Astrocyte (in vitro differentiated cells and primary cell): ENCODE measurements around the gene KRIT1. TPM values are rescaled to one million over a fixed set of nuclear protein-coding genes. Genes with fewer than 3 reads are reported as not detected.

ENCODE experiments used
- DNase-seq: peaks from one replicate; pipeline ENCODE4 v3.0.0-alpha.2; 2010; ENCODE audit warnings: low read depth
- FAIRE-seq: peaks from 2 replicates; lab custom pipeline; 2011; peaks lifted over from hg19 to GRCh38; lab: Jason Lieb, UNC
- H2AFZ ChIP-seq: 2 replicates; pipeline ENCODE4 v1.6.0; 2012; ENCODE audit warnings: low read depth, low read length, inconsistent platforms
- H3K27ac ChIP-seq: 2 replicates; pipeline ENCODE4 v1.5.1; 2011; ENCODE audit warnings: low read depth, low read length, inconsistent platforms
- H3K27me3 ChIP-seq: 2 replicates; pipeline ENCODE4 v1.6.0; 2011; ENCODE audit warnings: low read length, inconsistent platforms; ENCODE audit not compliant: insufficient read depth
- H3K36me3 ChIP-seq: 2 replicates; pipeline ENCODE4 v1.5.1; 2011; ENCODE audit warnings: low read length, inconsistent platforms; ENCODE audit not compliant: insufficient read depth
- H3K4me1 ChIP-seq: 2 replicates; pipeline ENCODE4 v1.5.1; 2011; ENCODE audit warnings: low read length, inconsistent platforms; ENCODE audit not compliant: insufficient read depth
- H3K4me2 ChIP-seq: 2 replicates; pipeline ENCODE4 v1.6.0; 2012; ENCODE audit warnings: low read length, inconsistent platforms
- H3K4me3 ChIP-seq: 2 replicates; pipeline ENCODE4 v1.5.1; 2011; ENCODE audit warnings: low read depth, mild to moderate bottlenecking, low read length, inconsistent platforms; ENCODE audit not compliant: insufficient read depth
- H3K79me2 ChIP-seq: 2 replicates; pipeline ENCODE4 v1.6.0; 2012; ENCODE audit warnings: mild to moderate bottlenecking, low read length, inconsistent platforms; ENCODE audit not compliant: insufficient read depth
- H3K9ac ChIP-seq: 2 replicates; pipeline ENCODE4 v1.6.0; 2012; ENCODE audit warnings: mild to moderate bottlenecking, low read length, inconsistent platforms
- H3K9me3 ChIP-seq: 2 replicates; pipeline ENCODE4 v1.5.1; 2012; ENCODE audit warnings: low read depth, mild to moderate bottlenecking, low read length, inconsistent platforms; ENCODE audit not compliant: insufficient read depth
- H4K20me1 ChIP-seq: 2 replicates; pipeline ENCODE4 v1.6.0; 2012; ENCODE audit warnings: low read length, inconsistent platforms; ENCODE audit not compliant: insufficient read depth
- H3K27ac Mint-ChIP-seq: one replicate; pipeline ENCODE4 v1.8.0; 2021; ENCODE audit warnings: mild to moderate bottlenecking, mixed read lengths; ENCODE audit not compliant: unreplicated experiment
- H3K27me3 Mint-ChIP-seq: one replicate; pipeline ENCODE4 v1.8.0; 2021; ENCODE audit warnings: low read depth, mixed read lengths; ENCODE audit not compliant: unreplicated experiment
- H3K36me3 Mint-ChIP-seq: one replicate; pipeline ENCODE4 v1.8.0; 2021; ENCODE audit warnings: low read depth, mixed read lengths; ENCODE audit not compliant: unreplicated experiment
- H3K4me1 Mint-ChIP-seq: one replicate; pipeline ENCODE4 v1.8.0; 2021; ENCODE audit warnings: low read depth, mixed read lengths; ENCODE audit not compliant: unreplicated experiment
- H3K4me3 Mint-ChIP-seq: one replicate; pipeline ENCODE4 v1.8.0; 2021; ENCODE audit warnings: mild to moderate bottlenecking, moderate library complexity, mixed read lengths; ENCODE audit not compliant: unreplicated experiment
- H3K9me3 Mint-ChIP-seq: one replicate; pipeline ENCODE4 v1.8.0; 2021; ENCODE audit warnings: mild to moderate bottlenecking, mixed read lengths; ENCODE audit not compliant: unreplicated experiment
- CTCF ChIP-seq: IDR thresholded peaks from 2 replicates; pipeline ENCODE4 v1.5.1; 2011; ENCODE audit warnings: low read depth, mild to moderate bottlenecking, inconsistent platforms, low read length, moderate library complexity; ENCODE audit not compliant: insufficient read depth
- EZH2 ChIP-seq: IDR thresholded peaks from 2 replicates; pipeline ENCODE4 v1.6.1; 2012; ENCODE audit warnings: mild to moderate bottlenecking, low read length, inconsistent platforms; ENCODE audit not compliant: insufficient read depth
- total RNA-seq: library from RNA; stranded (reverse); gene quantifications from 2 replicates; pipeline ENCODE4 v1.2.1, GENCODE V29; 2021

Gene KRIT1
- total RNA-seq, 1 donor from 2014 or later = 33.9 TPM

- H3K4me3 Mint-ChIP-seq = no peak overlapping the region
- H3K79me2 ChIP-seq = peaks cover 96% of the 10 kb centered on the region
- H3K36me3 Mint-ChIP-seq = peaks cover 2% of the 10 kb centered on the region
- H3K27ac Mint-ChIP-seq = no peak overlapping the region
- H3K36me3 ChIP-seq = no peaks in the 10 kb centered on the region
- no peaks in the 10 kb centered on the region for H3K9me3 ChIP-seq
- FAIRE-seq = no peak
- no peaks in the 10 kb centered on the region for H3K27me3 Mint-ChIP-seq
- no peaks in the 10 kb centered on the region for H3K27me3 ChIP-seq
- H3K4me3 ChIP-seq = no peak overlapping the region
- no peak overlapping the region for H3K4me2 ChIP-seq
- no peak for TF ChIP-seq EZH2
- no peak for TF ChIP-seq CTCF
- no peak for DNase-seq
- no peak overlapping the region for H3K27ac ChIP-seq
- H3K9me3 Mint-ChIP-seq = no peaks in the 10 kb centered on the region
- H4K20me1 ChIP-seq = peaks cover 70% of the 10 kb centered on the region
- no peak overlapping the region for H2AFZ ChIP-seq
- H3K9ac ChIP-seq = no peak overlapping the region
- no peaks in the 10 kb centered on the region for H3K4me1 Mint-ChIP-seq
- H3K4me1 ChIP-seq = peaks cover 3% of the 10 kb centered on the region
These were observed 23.2 kb upstream of the KRIT1 start for GRCh38 chr7:92268921-92269320.

- no peaks in the 10 kb centered on the region for H3K9me3 ChIP-seq
- H3K27me3 ChIP-seq = no peaks in the 10 kb centered on the region
- no peak overlapping the region for H3K4me3 ChIP-seq
- H3K9ac ChIP-seq = no peak overlapping the region
- H3K79me2 ChIP-seq = peaks cover 95% of the 10 kb centered on the region
- H3K27ac ChIP-seq = no peak overlapping the region
- no peaks in the 10 kb centered on the region for H3K36me3 ChIP-seq
- peaks cover 60% of the 10 kb centered on the region for H4K20me1 ChIP-seq
- H3K27ac Mint-ChIP-seq = no peak overlapping the region
- no peaks in the 10 kb centered on the region for H3K9me3 Mint-ChIP-seq
- no peaks in the 10 kb centered on the region for H3K27me3 Mint-ChIP-seq
- H3K4me1 ChIP-seq = peaks cover 3% of the 10 kb centered on the region
- H3K4me1 Mint-ChIP-seq = no peaks in the 10 kb centered on the region
- no peak overlapping the region for H3K4me3 Mint-ChIP-seq
- no peak overlapping the region for H2AFZ ChIP-seq
- TF ChIP-seq CTCF (no peak), EZH2 (no peak)
- H3K4me2 ChIP-seq = no peak overlapping the region
- no peak for DNase-seq
- H3K36me3 Mint-ChIP-seq = peaks cover 4% of the 10 kb centered on the region
- no peak for FAIRE-seq
These were observed 20.9 kb upstream of the KRIT1 start for GRCh38 chr7:92266415-92267241.

GRCh38 chr7:92260248-92260781 lies 14.6 kb upstream of the KRIT1 start:
- peak overlapping the region; percentile 48 for H3K27ac Mint-ChIP-seq
- no peaks in the 10 kb centered on the region for H3K9me3 ChIP-seq
- peaks cover 23% of the 10 kb centered on the region for H3K4me1 Mint-ChIP-seq
- peaks cover 64% of the 10 kb centered on the region for H4K20me1 ChIP-seq
- H3K27me3 ChIP-seq = no peaks in the 10 kb centered on the region
- H3K27me3 Mint-ChIP-seq = no peaks in the 10 kb centered on the region
- peak; percentile 45 for DNase-seq
- H3K79me2 ChIP-seq = peaks cover 89% of the 10 kb centered on the region
- H3K4me1 ChIP-seq = peaks cover 18% of the 10 kb centered on the region
- peaks cover 4% of the 10 kb centered on the region for H3K36me3 Mint-ChIP-seq
- FAIRE-seq = no peak
- H3K36me3 ChIP-seq = no peaks in the 10 kb centered on the region
- peak overlapping the region; percentile 40 for H3K4me2 ChIP-seq
- no peak overlapping the region for H3K9ac ChIP-seq
- no peak overlapping the region for H3K4me3 ChIP-seq
- H2AFZ ChIP-seq = no peak overlapping the region
- TF ChIP-seq EZH2 = no peak
- no peak for TF ChIP-seq CTCF
- no peak overlapping the region for H3K4me3 Mint-ChIP-seq
- no peaks in the 10 kb centered on the region for H3K9me3 Mint-ChIP-seq
- peak overlapping the region; percentile 9 for H3K27ac ChIP-seq
